Mammary microvascular endothelial cell (primary cell): ENCODE results near the gene SUDS3. TPM values are rescaled to one million over a fixed set of nuclear protein-coding genes. Genes with fewer than 3 reads are reported as not detected.

Source experiments
- total RNA-seq: library from RNA; depleted of rRNA; stranded (reverse); fragments of >200 nt; gene quantifications from 2 replicates; pipeline ENCODE4 v1.2.3, GENCODE V29; 2015

SUDS3 gene, protein sequence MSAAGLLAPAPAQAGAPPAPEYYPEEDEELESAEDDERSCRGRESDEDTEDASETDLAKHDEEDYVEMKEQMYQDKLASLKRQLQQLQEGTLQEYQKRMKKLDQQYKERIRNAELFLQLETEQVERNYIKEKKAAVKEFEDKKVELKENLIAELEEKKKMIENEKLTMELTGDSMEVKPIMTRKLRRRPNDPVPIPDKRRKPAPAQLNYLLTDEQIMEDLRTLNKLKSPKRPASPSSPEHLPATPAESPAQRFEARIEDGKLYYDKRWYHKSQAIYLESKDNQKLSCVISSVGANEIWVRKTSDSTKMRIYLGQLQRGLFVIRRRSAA
- 18.3 and 26.1 TPM in 2 replicates for total RNA-seq

DNA sequence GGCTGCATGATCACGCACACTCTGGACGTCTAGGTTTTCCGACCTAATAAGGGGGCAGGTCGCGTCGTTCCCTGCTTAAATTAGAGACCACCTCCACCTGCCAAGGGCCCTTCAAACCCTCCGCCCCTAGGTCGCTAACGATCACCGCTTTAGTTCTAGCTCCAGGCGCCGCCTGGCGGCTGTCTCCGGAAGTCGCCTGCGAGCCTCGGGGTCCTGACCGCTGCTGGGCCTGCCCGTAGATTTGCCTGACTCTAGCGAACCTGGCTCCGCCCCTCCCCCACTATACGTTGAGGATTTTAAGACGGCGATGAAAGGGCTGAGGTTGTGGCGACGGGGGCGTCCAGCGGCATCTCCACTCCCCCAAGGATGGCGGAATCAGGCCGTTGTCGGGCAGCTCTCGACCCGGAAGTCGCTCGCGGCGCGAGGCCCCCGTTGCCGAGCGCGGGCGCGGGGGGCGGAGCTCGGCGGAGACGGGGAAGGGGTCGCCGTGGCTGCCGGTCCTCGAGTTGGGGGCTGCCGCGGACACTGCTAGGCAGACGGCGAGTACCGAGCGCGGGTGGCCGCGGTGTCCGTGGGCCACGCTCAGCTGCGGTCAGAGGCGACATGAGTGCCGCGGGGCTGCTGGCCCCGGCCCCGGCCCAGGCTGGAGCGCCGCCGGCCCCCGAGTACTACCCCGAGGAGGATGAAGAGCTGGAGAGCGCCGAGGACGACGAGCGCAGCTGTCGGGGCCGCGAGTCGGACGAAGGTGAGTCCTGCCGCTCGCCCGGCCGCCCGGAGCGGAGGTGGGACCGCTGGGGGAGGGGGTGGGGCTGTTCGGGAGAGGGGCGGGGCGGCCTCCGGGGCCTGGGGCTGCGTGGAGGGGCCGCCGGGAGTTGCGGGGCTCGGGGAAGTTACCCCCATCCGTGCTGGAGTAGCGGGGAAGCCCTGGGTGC lies at the start of gene SUDS3:
SUDS3 (plus strand) TSS at position 467 of the 932 bp plus-strand sequence; CDS start at position 604, 137 bp downstream.

DNA sequence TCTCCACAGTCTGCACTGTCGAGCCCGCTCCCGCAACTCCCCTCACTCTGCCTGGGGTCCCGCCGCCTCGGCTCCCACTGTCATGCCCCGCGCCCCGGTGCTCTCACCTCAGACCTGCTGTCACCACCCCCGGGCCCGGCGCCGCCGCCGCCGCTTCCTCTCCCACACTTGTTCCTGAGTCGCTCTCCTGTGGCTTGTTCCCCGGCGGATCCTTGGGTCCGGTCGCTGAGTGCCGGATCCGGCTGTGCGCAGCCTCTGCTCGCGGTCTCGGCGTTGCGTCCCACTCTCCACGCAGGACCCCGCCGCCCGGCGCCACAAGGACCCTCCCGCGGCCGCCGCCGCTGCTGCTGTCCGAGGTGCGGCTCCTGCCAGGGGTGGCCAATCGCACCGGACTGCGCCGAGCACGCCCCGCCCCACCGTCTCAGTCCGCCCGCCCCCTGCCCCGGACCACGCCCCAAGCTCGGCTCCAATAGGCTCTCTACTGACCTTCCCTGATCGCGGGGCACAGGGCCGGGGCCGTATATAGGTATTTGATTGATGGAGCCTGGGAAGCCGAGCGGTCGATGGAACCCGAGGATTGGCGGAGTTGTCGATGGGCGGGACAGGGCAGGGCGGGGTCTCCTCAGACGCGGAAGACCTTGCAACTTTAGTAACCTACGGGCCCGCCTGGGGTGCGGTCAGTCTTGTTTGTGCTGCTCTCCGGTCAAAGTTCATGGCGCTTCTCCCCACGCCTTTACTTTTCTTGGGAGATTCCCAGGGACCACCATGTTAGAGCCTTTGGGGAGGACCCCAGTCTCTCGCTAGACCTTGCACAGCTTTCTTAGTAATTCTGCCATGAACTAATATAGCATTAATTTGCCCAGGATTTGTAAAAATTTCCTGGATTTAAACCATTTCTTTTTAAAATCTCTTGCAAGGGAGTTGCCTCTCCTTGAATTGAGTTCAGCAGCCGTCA lies 3.5 kb upstream of the SUDS3 start, which contains the start of gene TAOK3:
TAOK3 (minus strand) TSS at position 367 of the 955 bp plus-strand sequence. CDS start 117,340 bp downstream, outside the sequence.

Other genes starting within 250 kb of the SUDS3 start
- 269 and 274 TPM in 2 replicates for gene PEBP1, start 240.4 kb upstream of the SUDS3 start, total RNA-seq
- 15.7 and 16.6 TPM in 2 replicates for gene TAOK3, start 3.6 kb upstream of the SUDS3 start, total RNA-seq